GF-D8 (cell line): ENCODE measurements around the gene ADAMTS7.
"Not testable (repeated sequence)": the region's sequence is repeated elsewhere in the genome, so short reads cannot be mapped to it uniquely, and the experiment has no call there.

ENCODE experiments used
- DNase-seq: peaks from one replicate; lab custom pipeline; 2025; lab: John Stamatoyannopoulos, UW

Gene ADAMTS7

GRCh38 chr15:78782402-78782801 lies 28.9 kb downstream of the ADAMTS7 start:
- DNase-seq, result not testable (repeated sequence)

DNA sequence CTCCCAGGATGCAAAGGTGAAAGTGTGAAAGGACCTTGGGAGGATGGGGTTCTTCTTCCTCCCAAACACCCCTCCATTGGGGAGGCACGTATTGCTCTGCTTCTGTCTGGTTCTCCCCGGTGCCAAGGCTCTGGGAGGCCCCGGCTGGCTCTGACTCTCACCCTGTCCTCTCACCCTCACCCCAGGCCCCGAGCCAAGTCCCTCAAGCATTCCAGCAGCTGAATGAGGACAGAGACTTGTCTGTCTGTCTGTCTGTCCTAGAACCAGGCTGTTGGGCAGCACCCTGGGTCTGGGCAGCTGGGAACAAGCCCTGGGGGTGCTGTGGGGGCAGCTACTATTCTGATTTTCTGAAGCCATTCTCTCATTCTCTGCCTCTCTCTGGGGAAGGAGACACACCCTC lies 29.9 kb downstream of the ADAMTS7 start:
- not testable (repeated sequence) for DNase-seq

DNA sequence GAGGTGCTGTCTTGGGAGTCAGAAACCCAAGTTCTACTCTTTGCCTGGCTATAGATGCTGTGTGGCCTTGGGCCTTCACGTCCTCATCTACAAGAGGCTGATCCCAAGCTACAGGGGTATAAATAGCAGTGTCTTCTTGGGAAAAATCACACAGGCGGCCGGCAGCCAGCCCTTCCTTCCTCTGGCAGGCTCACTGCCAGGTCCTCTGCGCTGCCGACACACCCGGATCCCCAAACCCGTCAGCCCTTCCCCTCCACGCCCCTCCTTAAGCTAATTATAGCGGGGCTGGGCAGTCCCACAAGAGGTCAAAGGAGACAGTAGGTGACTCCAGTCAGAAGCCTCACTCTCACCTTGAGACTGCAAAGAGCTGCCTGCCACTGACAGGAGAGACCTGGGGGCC lies 31.3 kb downstream of the ADAMTS7 start:
- not testable (repeated sequence) for DNase-seq

DNA sequence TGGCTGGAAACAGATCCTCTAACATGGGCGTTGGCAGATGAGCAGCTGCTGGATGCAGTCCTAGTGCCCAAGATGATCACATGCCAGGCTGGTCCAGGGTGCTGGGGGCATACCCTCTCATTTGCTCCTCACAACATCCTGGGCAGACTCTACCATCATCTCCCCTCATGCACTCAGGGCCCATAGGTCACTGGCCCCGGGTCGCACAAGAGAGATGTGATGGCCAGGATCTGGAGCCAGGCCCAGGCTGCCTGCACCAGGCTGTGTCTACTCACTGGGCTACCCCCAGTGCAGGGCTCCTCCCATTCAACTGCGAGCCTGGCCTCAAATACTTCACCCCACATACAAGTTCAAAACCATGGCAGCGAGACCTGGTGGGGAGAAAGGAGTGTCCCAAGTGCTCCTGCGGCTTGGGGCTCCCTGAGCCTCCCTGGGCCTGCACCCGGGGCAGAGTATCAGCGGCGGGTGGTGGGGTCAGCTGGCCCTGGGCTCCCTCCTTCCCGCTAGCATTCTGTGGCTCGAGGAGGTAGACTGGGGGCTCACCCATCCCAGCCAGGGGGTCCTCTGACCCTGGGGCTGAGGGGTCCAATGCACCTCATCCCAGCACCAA lies 32.0 kb downstream of the ADAMTS7 start:
- DNase-seq, result not testable (repeated sequence)

- no peak for DNase-seq
Observed at GRCh38 chr15:78778422-78778821, 32.8 kb downstream of the ADAMTS7 start.

DNA sequence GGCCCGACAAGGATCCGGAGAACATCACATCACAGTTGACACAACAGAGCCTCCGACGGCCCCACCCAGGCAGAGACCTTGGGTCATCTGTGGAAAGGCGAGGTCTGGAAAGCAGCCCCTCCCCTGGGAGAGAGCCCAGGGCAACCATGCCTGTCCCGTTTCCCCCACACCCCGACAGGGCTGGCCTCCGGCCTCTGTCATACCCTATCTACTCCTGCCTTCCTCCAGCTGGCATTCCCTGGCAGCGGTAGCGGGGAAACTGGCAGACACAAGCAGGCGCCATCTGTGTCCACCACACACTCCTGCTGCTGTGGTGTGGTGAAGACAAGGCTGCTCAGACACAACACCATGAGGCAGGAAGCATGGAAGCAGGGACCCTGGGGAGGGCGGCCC lies 33.3 kb downstream of the ADAMTS7 start:
- not testable (repeated sequence) for DNase-seq

DNA sequence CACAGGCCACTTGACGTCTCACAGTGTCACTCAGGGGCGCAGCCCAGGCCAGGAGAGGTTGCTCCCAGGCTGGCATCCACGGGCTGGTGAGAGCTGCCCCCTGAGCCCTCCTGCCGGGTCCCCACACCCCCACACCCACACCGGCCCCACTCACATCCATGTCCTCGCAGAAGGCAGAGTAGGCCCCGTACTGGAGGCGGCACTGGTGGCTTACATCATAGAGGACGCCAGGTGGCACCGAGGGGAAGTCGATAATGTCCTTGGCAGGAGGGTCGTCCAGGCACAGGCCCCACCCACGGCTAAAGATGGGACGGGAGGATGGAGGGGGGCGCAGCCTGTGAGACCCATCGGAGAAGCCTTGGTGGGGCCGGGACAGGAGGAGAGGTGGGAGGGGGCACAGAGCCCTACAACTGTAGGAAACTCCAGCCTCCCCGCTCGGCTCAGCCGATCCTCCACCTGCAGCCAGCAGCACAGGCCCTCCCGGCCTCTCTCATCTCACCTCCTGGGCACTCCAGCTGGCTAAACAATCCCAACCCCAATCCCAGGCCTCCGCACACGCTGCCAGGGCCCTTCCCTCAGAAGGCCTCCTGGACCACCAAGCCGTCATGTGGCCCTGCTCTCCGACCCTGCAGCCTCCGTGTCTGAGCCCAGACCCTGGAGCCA lies 33.8 kb downstream of the ADAMTS7 start:
- not testable (repeated sequence) for DNase-seq

DNA sequence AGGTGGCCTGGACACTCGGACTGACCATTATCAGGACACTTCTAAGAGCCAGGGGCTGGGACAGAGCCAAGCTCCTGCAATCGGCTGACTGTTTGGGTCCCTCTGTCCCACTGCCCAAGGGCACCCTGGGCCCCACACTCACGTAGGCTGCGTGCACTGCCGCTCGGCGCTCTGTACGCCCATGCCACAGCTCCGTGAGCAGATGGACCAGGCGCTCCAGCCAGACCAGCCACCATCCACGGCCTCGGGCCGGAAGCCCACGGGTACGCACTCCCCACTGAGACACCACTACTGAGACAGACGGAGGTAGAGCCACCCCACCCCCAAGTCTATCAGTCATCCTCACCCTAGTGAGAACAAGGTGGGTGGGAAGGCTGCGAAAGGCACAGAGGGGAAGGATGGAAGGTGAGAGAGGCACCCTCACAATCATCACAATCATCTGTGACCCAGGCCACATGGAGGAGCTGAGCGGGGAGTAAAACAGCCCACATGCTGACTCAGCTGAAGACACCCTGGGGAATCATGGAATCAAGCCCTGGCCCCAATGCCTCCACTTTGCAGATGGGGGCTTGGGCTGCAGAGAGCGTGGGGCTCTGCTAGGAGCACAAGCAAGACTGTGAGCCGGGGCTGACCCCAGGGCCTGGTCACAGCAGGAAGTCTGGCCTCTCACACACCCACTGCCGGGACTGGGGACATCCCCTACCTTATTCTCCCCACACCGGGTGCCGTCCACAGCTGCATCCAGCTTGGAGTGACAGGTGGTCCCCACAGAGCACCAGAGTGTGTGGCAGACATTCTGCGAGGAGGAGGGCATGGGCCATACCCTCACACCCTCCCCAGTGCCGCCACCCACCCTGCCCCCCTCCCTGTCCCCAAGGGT lies 35.0 kb downstream of the ADAMTS7 start:
- DNase-seq, result not testable (repeated sequence)

DNA sequence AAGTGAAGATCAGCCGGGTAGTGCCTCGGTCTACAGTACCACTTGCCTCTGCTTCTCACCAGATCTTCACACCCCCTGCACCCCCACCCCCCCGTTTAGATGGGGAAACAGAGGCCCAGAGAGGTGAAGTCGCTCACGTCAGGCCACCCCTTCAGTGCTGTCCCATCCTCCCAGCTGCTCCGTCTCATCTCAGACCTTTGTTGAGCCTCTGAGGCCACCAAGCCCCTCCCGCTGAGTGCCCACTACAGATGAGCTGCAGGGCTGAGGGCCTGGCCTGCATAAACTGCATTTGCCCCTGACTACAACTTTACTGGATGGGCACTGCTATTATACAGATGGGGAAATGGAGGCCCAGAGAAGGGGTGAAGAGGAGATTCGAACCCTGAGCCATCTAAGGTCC lies 35.8 kb downstream of the ADAMTS7 start:
- no peak for DNase-seq

DNA sequence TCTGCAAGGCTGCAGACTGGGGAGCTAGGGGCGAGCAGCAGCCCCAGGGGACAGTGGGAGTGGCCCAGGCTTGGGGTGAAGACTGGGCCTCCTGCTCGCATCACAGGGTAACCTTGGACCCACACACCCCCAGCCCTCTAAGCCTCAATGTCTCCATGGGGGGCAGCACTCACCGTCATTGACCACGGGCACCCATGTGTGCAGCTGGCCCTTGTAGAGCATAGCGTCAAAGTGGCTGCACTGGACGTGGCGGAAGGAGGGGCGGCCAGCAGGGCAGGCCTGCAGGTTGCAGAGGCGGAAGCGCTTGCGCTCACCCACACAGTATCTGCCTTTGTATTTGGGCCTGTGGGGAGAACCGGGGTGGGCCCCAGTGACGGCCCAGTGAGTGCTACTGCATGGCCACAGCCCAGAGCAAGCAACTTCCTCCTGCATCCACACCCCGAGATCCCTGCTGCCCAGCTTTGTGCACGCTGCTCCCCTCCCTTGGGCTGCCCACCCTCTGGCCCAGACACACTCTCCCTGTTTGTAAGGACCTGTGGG lies 36.7 kb downstream of the ADAMTS7 start:
- DNase-seq, result not testable (repeated sequence)

GRCh38 chr15:78773765-78774450 lies 37.4 kb downstream of the ADAMTS7 start:
- not testable (repeated sequence) for DNase-seq

DNA sequence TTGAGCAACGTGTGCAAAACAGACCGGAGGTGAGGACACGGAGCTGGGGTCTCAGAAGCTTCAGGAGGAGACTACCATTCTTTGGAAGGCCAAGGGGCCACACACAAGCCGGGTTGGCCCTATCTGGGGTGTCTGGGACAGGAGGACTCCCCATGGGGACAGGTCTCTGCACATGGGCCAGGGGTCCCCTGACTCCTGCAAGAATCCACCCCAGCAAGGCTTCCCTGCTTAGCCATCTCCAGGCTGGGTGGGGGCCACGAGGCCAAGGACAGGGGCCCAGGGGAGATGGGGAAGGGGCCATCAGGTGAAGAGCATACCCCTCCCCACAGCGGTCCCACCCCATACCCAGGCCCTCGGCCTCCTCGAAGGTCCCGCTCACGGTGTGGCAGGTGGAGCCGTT lies 38.5 kb downstream of the ADAMTS7 start:
- DNase-seq, result no peak

- DNase-seq, result not testable (repeated sequence)
Observed at GRCh38 chr15:78771436-78772000, 39.7 kb downstream of the ADAMTS7 start.

DNA sequence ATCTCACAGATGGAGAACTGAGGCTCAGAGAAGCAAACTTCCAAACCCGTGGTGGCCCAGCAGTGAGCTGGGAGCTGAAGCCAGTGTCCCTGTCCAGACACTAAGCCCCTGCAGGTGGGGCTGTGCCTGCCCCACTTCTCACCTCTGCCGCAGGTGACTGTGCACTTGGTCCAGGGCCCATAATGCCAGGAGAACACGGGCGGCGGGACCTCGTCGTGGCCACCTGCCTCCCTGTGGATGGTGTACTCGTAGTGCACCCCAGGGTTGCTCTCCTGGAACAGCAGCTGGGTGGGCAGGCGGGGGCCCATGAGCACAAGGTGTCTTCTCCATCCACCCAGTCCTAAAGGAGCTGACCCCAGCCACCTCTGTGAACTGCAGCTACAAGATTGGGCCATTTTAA lies 40.2 kb downstream of the ADAMTS7 start:
- not testable (repeated sequence) for DNase-seq

DNA sequence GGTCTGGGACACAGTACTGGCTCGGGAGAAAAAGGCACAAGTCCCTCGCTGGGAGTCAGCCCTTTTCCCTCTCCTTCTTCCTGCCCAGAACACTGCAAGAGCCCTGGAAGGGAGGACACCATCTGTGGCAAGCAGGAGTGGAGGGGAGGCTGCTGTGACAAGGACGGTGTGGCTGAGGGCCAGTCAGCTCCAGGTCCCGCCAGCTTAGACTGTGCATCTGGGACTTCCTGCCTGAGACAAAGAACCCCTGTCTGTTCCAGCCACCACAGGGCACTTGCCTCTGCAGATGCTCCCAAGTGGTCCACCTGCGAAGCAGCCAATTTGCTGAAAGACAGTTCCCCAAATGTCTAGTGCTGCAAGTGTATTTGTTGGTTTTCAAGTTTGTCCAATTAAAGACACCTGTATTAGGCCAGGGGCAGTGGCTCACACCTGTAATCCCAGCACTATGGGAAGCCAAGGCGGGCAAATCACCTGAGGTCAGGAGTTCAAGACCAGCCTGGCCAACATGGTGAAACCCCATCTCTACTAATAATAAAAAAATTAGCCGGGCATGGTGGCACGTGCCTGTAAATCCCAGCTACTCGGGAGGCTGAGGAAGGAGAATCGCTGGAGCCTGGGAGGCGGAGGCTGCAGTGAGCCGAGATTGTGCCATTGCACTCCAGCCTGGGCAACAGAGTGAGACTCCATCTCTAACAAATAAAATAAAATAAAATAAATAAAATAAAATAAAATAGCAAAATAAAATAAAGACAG lies 41.6 kb downstream of the ADAMTS7 start:
- DNase-seq, result not testable (repeated sequence)

DNA sequence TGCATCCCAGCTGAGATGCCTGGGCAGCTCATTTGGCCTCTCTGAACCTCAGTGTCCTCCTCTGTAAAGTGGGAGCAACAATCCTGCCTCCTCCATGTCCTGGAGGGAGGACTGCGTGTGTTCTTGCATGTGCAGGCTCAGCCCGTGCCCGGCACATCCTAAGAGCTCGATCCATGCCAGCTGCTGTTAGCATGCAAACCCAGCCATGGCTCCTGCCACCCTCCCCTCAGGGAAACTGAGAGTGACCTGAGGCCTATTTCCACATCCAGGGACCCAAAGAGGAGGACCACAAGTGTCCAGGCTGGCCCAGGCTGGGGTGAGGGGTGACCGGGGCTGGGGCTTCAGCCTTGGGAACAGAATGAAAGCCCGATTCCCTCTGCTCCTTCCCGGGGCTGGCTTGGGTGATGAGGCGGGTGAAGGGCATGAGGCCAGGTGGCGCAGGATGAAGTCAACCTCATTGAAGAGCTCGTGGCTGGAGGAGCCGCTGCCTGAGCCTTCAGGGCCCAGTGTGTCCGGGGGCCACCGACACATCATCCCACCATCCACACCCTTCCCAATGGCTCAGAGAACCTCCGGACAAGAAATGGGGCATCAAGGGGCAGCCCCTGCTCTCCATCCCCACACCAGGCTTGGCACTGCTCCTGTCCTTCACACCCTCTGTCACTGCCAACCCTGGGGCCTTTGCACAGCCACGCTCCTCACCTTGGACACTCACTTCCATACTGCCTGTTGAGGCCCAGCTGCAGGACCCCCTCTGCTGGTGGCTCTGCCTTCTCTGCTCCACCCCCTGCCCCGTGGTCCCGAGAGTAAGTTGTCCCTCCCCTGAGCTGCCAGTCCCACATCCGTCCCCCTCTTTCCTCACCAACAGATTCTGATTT lies 42.5 kb downstream of the ADAMTS7 start:
- DNase-seq, result no peak

DNA sequence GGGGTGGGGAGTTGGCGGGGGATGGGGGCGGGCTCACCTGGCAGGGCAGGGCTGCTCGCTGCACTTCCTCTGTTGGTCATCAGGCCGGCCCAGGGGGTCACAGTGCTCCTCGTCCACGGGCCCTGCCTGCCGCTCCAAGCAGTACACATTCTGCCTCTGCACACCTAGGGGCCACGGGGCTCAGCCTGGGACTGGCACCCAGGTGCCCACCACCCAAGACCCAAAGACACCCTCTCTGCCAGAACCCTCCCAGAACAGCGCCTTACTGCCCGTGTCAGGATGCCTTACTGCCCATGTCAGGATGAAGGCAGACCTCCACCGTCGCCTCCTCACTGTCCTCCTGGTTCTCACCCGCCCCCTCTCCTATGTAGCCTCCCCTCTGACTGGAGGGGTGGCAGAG lies 43.2 kb downstream of the ADAMTS7 start:
- DNase-seq, result no peak

DNA sequence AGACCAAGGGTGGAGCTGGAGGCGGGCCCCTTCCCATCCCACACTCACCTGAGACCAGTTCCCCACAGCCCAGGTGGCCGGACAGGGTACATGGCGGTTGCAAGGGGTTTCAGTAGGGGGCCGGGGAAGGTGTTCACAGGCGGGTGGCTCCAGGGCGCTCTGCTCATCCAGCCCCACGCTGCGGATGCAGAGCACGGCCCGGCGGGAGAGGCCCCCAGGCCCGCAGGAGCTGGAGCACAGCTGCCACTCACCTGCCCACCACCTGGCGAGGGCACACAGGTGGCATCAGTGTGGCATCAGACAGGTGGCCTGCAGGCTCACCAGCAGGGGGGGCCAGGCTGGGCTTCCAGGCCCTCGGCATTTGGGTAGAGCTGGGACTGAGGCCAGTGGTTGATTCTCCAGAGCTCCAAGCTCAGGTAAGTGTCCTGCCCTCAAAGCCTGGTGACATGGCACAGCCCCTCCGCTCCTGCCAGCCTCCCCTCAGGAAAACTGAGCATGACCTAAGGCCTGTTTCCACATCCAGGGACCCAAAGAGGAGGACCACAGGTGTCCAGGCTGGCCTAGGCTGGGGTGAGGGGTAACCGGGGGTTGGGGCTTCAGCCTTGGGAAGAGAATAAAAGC lies 43.8 kb downstream of the ADAMTS7 start:
- DNase-seq, result no peak

GRCh38 chr15:78766641-78767071 lies 44.6 kb downstream of the ADAMTS7 start:
- DNase-seq, result not testable (repeated sequence)
